ENCODE results near the gene PSMA8.
"Not testable (repeated sequence)": the region's sequence is repeated elsewhere in the genome, so short reads cannot be mapped to it uniquely, and the experiment has no call there.

Gene PSMA8

GRCh38 chr18:26167592-26167991 is 33.9 kb downstream of the PSMA8 start:
- not testable (repeated sequence) for FAIRE-seq; DNase-seq (ENCODE audit: low spot score)

- FAIRE-seq = no peak
- DNase-seq (ENCODE audit: low spot score) = no peak
These were observed 41.8 kb downstream of the PSMA8 start for GRCh38 chr18:26175481-26175880.

GRCh38 chr18:26176134-26176533 is 42.5 kb downstream of the PSMA8 start:
- no peak for DNase-seq (ENCODE audit: low spot score)
- FAIRE-seq = no peak

- no peak for DNase-seq (ENCODE audit: low spot score)
These were observed 47.7 kb downstream of the PSMA8 start for GRCh38 chr18:26181343-26181826.

GRCh38 chr18:26183395-26184112 is 49.9 kb downstream of the PSMA8 start:
- no peak for FAIRE-seq

More at GRCh38 chr18:26181343-26181826, 47.7 kb downstream of the PSMA8 start:
- no peak for FAIRE-seq

GRCh38 chr18:26185267-26185666 is 51.6 kb downstream of the PSMA8 start:
- FAIRE-seq = no peak

More at GRCh38 chr18:26183395-26184112, 49.9 kb downstream of the PSMA8 start:
- no peak for DNase-seq (ENCODE audit: low spot score)

GRCh38 chr18:26190506-26190905 is 56.8 kb downstream of the PSMA8 start:
- FAIRE-seq (no peak), DNase-seq (ENCODE audit: low spot score) (no peak)

More at GRCh38 chr18:26185267-26185666, 51.6 kb downstream of the PSMA8 start:
- no peak for DNase-seq (ENCODE audit: low spot score)

GRCh38 chr18:26192233-26192632 is 58.6 kb downstream of the PSMA8 start:
- FAIRE-seq (no peak), DNase-seq (ENCODE audit: low spot score) (no peak)

GRCh38 chr18:26196605-26197004 is 62.9 kb downstream of the PSMA8 start:
- DNase-seq (ENCODE audit: low spot score) (no peak), FAIRE-seq (no peak)

- DNase-seq (ENCODE audit: low spot score); FAIRE-seq: not testable (repeated sequence)
These were observed 68.3 kb downstream of the PSMA8 start for GRCh38 chr18:26202001-26202400.

GRCh38 chr18:26205318-26205717 is 71.6 kb downstream of the PSMA8 start:
- no peak for FAIRE-seq

GRCh38 chr18:26206488-26206887 is 72.8 kb downstream of the PSMA8 start:
- DNase-seq (ENCODE audit: low spot score) = peak; percentile 17
- FAIRE-seq = peak; percentile 50

More at GRCh38 chr18:26205318-26205717, 71.6 kb downstream of the PSMA8 start:
- no peak for DNase-seq (ENCODE audit: low spot score)

GRCh38 chr18:26207937-26208336 is 74.3 kb downstream of the PSMA8 start:
- FAIRE-seq (no peak), DNase-seq (ENCODE audit: low spot score) (no peak)

- FAIRE-seq = no peak
- no peak for DNase-seq (ENCODE audit: low spot score)
These were observed 75.3 kb downstream of the PSMA8 start for GRCh38 chr18:26208977-26209376.

GRCh38 chr18:26210147-26210546 is 76.5 kb downstream of the PSMA8 start:
- no peak for FAIRE-seq
- no peak for DNase-seq (ENCODE audit: low spot score)

- FAIRE-seq = no peak
- DNase-seq (ENCODE audit: low spot score) = no peak
These were observed 81.7 kb downstream of the PSMA8 start for GRCh38 chr18:26215247-26215970.

- no peak for FAIRE-seq
- no peak for DNase-seq (ENCODE audit: low spot score)
These were observed 91.5 kb downstream of the PSMA8 start for GRCh38 chr18:26225022-26225693.

GRCh38 chr18:26225915-26226228 is 92.2 kb downstream of the PSMA8 start:
- FAIRE-seq (no peak), DNase-seq (ENCODE audit: low spot score) (no peak)

GRCh38 chr18:26226229-26227050 is 92.8 kb downstream of the PSMA8 start, which contains the start of gene TAF4B:
TSS of gene TAF4B (plus strand) at chr18:26226445. CDS start at chr18:26226934, 489 bp downstream.
- DNase-seq (ENCODE audit: low spot score) (peak; percentile 70), FAIRE-seq (no peak)

GRCh38 chr18:26227051-26227670 is 93.5 kb downstream of the PSMA8 start:
- FAIRE-seq = no peak
- no peak for DNase-seq (ENCODE audit: low spot score)

Measured in RCC 7860 (cell line).